Body of pancreas (tissue), 4 donors: ENCODE measurements around the gene SLC35G6. TPM values are rescaled to one million over a fixed set of nuclear protein-coding genes. Genes with fewer than 3 reads are reported as not detected.
"Not testable (repeated sequence)": the region's sequence is repeated elsewhere in the genome, so short reads cannot be mapped to it uniquely, and the experiment has no call there.

Source experiments
- ATAC-seq: fragments of 150-250 bp; one replicate; pipeline ENCODE4 v1.9.1; 2016
- DNase-seq, 4 donors: peaks; one replicate each; pipeline ENCODE4 v3.0.0-alpha.2; 2019
- H3K27ac ChIP-seq, 4 donors: fragments of 200-600 bp; sonication (generic); 1 replicate in 3 of 4; 2 replicates in 1 of 4; pipeline versions ENCODE4 v1.5.1 to v1.6.1; 2016 to 2019; ENCODE audit warnings: mild to moderate bottlenecking in 1 of 4, mixed read lengths in 1 of 4, moderate library complexity in 1 of 4
- H3K27me3 ChIP-seq, 2 donors: fragments of 200-600 bp; sonication (generic); one replicate each; pipeline ENCODE4 v1.6.0; 2016; ENCODE audit warnings: mild to moderate bottlenecking in 1 of 2
- H3K36me3 ChIP-seq, 2 donors: fragments of 200-600 bp; sonication (generic); replicated peaks in 1 of 2; 2 replicates each; pipeline ENCODE4 v1.5.1; 2016; ENCODE audit warnings: low read depth in 2 of 2; ENCODE audit not compliant: insufficient read depth in 1 of 2
- H3K4me1 ChIP-seq: fragments of 200-600 bp; sonication (generic); one replicate; pipeline ENCODE4 v1.6.0; 2016
- H3K4me3 ChIP-seq, 2 donors: fragments of 200-600 bp; sonication (generic); 1 replicate in 1 of 2; 2 replicates in 1 of 2; pipeline ENCODE4 v1.5.1; 2016 to 2019
- H3K9me3 ChIP-seq, 3 donors: fragments of 200-600 bp; sonication (generic); 1 replicate in 2 of 3; 2 replicates in 1 of 3; pipeline ENCODE4 v1.5.1; 2016
- CTCF ChIP-seq, 7 experiments: fragments of 450-650 bp in 4 of 7; fragments of 200-600 bp in 3 of 7; sonication (generic) in 3 of 7; IDR thresholded peaks; one replicate each; pipeline ENCODE4 v1.5.1; 2016 to 2019; ENCODE audit warnings: antibody characterized with exemption in 7 of 7
- POLR2A ChIP-seq, 3 donors: fragments of 450-650 bp; IDR thresholded peaks; one replicate each; pipeline ENCODE4 v1.6.1; 2016; ENCODE audit warnings: antibody characterized with exemption in 3 of 3, mild to moderate bottlenecking in 2 of 3
- WGBS, 2 donors: methylation state at CpG; one replicate each; pipeline ENCODE4 v1.1.5; 2017; 5-methylcytosine and 5-hydroxymethylcytosine counted together
- intact Hi-C: fragments of 100-400 bp; cut with DNase I; formaldehyde crosslinking; loops from one replicate; pipeline ENCODE4 v1.15.1; 2023
- total RNA-seq, 2 donors: library from RNA; depleted of rRNA; stranded (reverse); fragments of >200 nt; gene quantifications; one replicate each; pipeline ENCODE4 v1.1.0, GENCODE V29; 2016

SLC35G6 gene
- total RNA-seq, 2 donors from 2014 or later, result not detected

- H3K27me3 ChIP-seq, result no peaks in the 10 kb centered on the region
- no peak overlapping the region for H3K4me3 ChIP-seq
- intact Hi-C loops, result no loop called here
- H3K36me3 ChIP-seq, result peaks cover 0 to 5% of the 10 kb centered on the region in 2 donors
- WGBS, 2 donors, result 97% methylated on average over 11 of the region's 11 CpGs
- no peaks in the 10 kb centered on the region for H3K9me3 ChIP-seq
- no peak overlapping the region for H3K27ac ChIP-seq
- no peak for DNase-seq
- peaks cover 63% of the 10 kb centered on the region for H3K4me1 ChIP-seq
- ATAC-seq, result no peak
- TF ChIP-seq CTCF (IDR thresholded peaks at IDR 0.05) (no peak), POLR2A (IDR thresholded peaks at IDR 0.05) (no peak)
Measured at GRCh38 chr17:7468290-7468689, 13.0 kb upstream of the SLC35G6 start.

GRCh38 chr17:7468804-7469389, 12.3 kb upstream of the SLC35G6 start:
- no peak overlapping the region for H3K4me3 ChIP-seq
- H3K36me3 ChIP-seq, result peaks cover 0 to under 1% of the 10 kb centered on the region in 2 donors
- DNase-seq, result no peak
- no peak for ATAC-seq
- TF ChIP-seq CTCF (IDR thresholded peaks at IDR 0.05) (no peak), POLR2A (IDR thresholded peaks at IDR 0.05) (no peak)
- intact Hi-C loops, result no loop called here
- WGBS, 2 donors, result 75 to 77% methylated on average over 12 of the region's 12 CpGs
- H3K9me3 ChIP-seq, result no peaks in the 10 kb centered on the region
- H3K27me3 ChIP-seq, result no peaks in the 10 kb centered on the region
- peaks cover 63% of the 10 kb centered on the region for H3K4me1 ChIP-seq
- H3K27ac ChIP-seq, result peak overlapping the region in 1 of 4 donors; percentile 27

GRCh38 chr17:7469843-7470242, 11.4 kb upstream of the SLC35G6 start:
- Histone ChIP-seq H3K4me1 (peaks cover 69% of the 10 kb centered on the region), H3K27ac (peak overlapping the region in 3 of 4 donors; percentile 81 to 94 (median 88))
- H3K27me3 ChIP-seq, intact Hi-C loops, H3K4me3 ChIP-seq, ATAC-seq, H3K9me3 ChIP-seq, H3K36me3 ChIP-seq, DNase-seq: not testable (repeated sequence)
- 94% methylated on average over 12 of the region's 12 CpGs for WGBS, 2 donors

- Histone ChIP-seq H3K4me1 (peaks cover 76% of the 10 kb centered on the region), H3K27ac (peak overlapping the region; percentile 75 to 94 (median 84))
- intact Hi-C loops, H3K4me3 ChIP-seq, H3K9me3 ChIP-seq, H3K36me3 ChIP-seq, H3K27me3 ChIP-seq: not testable (repeated sequence)
- ATAC-seq (peak; percentile 96), DNase-seq (peak; percentile 77 to 92 (median 84))
- TF ChIP-seq CTCF (IDR thresholded peaks at IDR 0.05) (peak in 2 of 7 experiments; percentile 16 to 38), POLR2A (IDR thresholded peaks at IDR 0.05) (peak in 2 of 3 donors; percentile 18 to 37)
- WGBS, 2 donors, result 41 to 54% methylated on average over 6 to 8 of the region's 8 CpGs
Measured at GRCh38 chr17:7470457-7470973, 10.7 kb upstream of the SLC35G6 start.

GRCh38 chr17:7471729-7472128, 9.5 kb upstream of the SLC35G6 start:
- intact Hi-C loops, result no loop called here
- H3K9me3 ChIP-seq, result no peaks in the 10 kb centered on the region
- 78 to 88% methylated on average over 2 of the region's 2 CpGs for whole genome bisulfite sequencing, 2 donors
- DNase-seq (no peak), ATAC-seq (no peak)
- H3K36me3 ChIP-seq, result no peaks in the 10 kb centered on the region
- peaks cover 79% of the 10 kb centered on the region for H3K4me1 ChIP-seq
- peak overlapping the region in 3 of 4 donors; percentile 81 to 94 (median 88) for H3K27ac ChIP-seq
- H3K27me3 ChIP-seq, result no peaks in the 10 kb centered on the region
- TF ChIP-seq CTCF (IDR thresholded peaks at IDR 0.05) (no peak), POLR2A (IDR thresholded peaks at IDR 0.05) (no peak)
- H3K4me3 ChIP-seq, result no peak overlapping the region

- H3K4me3 ChIP-seq, ATAC-seq, intact Hi-C loops, H3K27me3 ChIP-seq, H3K9me3 ChIP-seq, DNase-seq, H3K36me3 ChIP-seq: not testable (repeated sequence)
- H3K4me1 ChIP-seq, result peaks cover 72% of the 10 kb centered on the region
- peak overlapping the region in 2 of 4 donors; percentile 51 to 99 for H3K27ac ChIP-seq
- 78% methylated on average over 8 of the region's 8 CpGs for WGBS, 2 donors
Measured at GRCh38 chr17:7474767-7475166, 6.5 kb upstream of the SLC35G6 start.
